Lung (tissue), 12 donors: ENCODE measurements around the gene ALCAM. TPM values are rescaled to one million over a fixed set of nuclear protein-coding genes. Genes with fewer than 3 reads are reported as not detected.

Experiments used
- ATAC-seq: fragments of 200-7000 bp; cut with Tn5 transposase; one replicate; pipeline ENCODE4 v1.9.1; 2020; ENCODE audit warnings: moderate number of reproducible peaks; ENCODE audit not compliant: insufficient read depth, low FRiP score
- DNase-seq, 3 donors: peaks; one replicate each; pipeline ENCODE4 v3.0.0-alpha.2; 2013 to 2017
- H3K27ac ChIP-seq, 2 donors: one replicate each; pipeline ENCODE4 v1.5.1; 2013; ENCODE audit warnings: mild to moderate bottlenecking in 2 of 2, moderate library complexity in 2 of 2, control low read depth in 1 of 2, inconsistent platforms in 1 of 2, low read depth in 1 of 2, low read length in 1 of 2
- H3K27me3 ChIP-seq, 3 donors: one replicate each; pipeline ENCODE4 v1.5.1; 2013; ENCODE audit warnings: low read length in 2 of 3; ENCODE audit not compliant: control insufficient read depth in 3 of 3, insufficient read depth in 3 of 3
- H3K36me3 ChIP-seq, 4 donors: one replicate each; pipeline ENCODE4 v1.5.1; 2013; ENCODE audit warnings: low read length in 4 of 4, mild to moderate bottlenecking in 1 of 4, moderate library complexity in 1 of 4; ENCODE audit not compliant: control insufficient read depth in 4 of 4, insufficient read depth in 4 of 4
- H3K4me1 ChIP-seq, 5 donors: one replicate each; pipeline ENCODE4 v1.5.1; 2013; ENCODE audit warnings: low read length in 5 of 5, mild to moderate bottlenecking in 2 of 5, moderate library complexity in 1 of 5; ENCODE audit not compliant: control insufficient read depth in 5 of 5, insufficient read depth in 5 of 5
- H3K4me3 ChIP-seq: one replicate; pipeline ENCODE4 v1.5.1; 2013; ENCODE audit warnings: mild to moderate bottlenecking, control low read depth, moderate library complexity
- H3K9ac ChIP-seq, 2 donors: one replicate each; pipeline ENCODE4 v1.5.1; 2013; ENCODE audit warnings: low read length in 2 of 2, control low read depth in 1 of 2; ENCODE audit not compliant: insufficient read depth in 1 of 2
- H3K9me3 ChIP-seq, 4 donors: one replicate each; pipeline ENCODE4 v1.5.1; 2013; ENCODE audit warnings: low read length in 3 of 4, mild to moderate bottlenecking in 1 of 4, moderate library complexity in 1 of 4; ENCODE audit not compliant: control insufficient read depth in 4 of 4, insufficient read depth in 3 of 4
- CTCF ChIP-seq: IDR thresholded peaks from 2 replicates; pipeline ENCODE4 v1.5.1; 2012; ENCODE audit warnings: mild to moderate bottlenecking; ENCODE audit errors: control extremely low read depth, extremely low read depth
- WGBS, 2 donors: extraction: QIAGEN DNeasy Blood & Tissue Kit; methylation state at CpG; one replicate each; pipeline ENCODE4 v1.1.7; 2013; 5-methylcytosine and 5-hydroxymethylcytosine counted together
- polyA plus RNA-seq, 2 donors: library from polyadenylated mRNA; stranded (reverse); fragments of 200-250 nt; gene quantifications; one replicate each; pipeline ENCODE4 v1.2.1, GENCODE V29; 2013
- total RNA-seq, 2 donors: library from RNA; depleted of rRNA in 1 of 2; stranded (reverse); fragments of >200 nt in 1 of 2; gene quantifications; one replicate each; pipeline ENCODE4 v1.2.1, GENCODE V29; 2014 to 2021
- donor health status: control.
- donor health status: control.
- donor health status: Bipolar disorder and iron deficiency.
- donor health status: healthy.
- donor health status: DM: yes; HTN: yes; CAD: no.

Gene ALCAM
- total and polyA plus RNA-seq, 4 donors: 55.9 to 252 (median 109) TPM

GRCh38 chr3:105429034-105429762 lies 62.5 kb downstream of the ALCAM start:
- Histone ChIP-seq H3K4me1 (no peaks in the 10 kb centered on the region), H3K9me3 (no peaks in the 10 kb centered on the region), H3K9ac (no peak overlapping the region), H3K27ac (no peak overlapping the region), H3K36me3 (no peaks in the 10 kb centered on the region), H3K4me3 (no peak overlapping the region), H3K27me3 (no peaks in the 10 kb centered on the region)
- DNase-seq: no peak
- no peak for TF ChIP-seq CTCF
- no peak for ATAC-seq

GRCh38 chr3:105430455-105430854 lies 63.7 kb downstream of the ALCAM start:
- TF ChIP-seq CTCF: no peak
- Histone ChIP-seq H3K9ac (no peak overlapping the region), H3K27ac (no peak overlapping the region), H3K27me3 (no peaks in the 10 kb centered on the region), H3K4me1 (no peaks in the 10 kb centered on the region), H3K4me3 (no peak overlapping the region), H3K36me3 (no peaks in the 10 kb centered on the region), H3K9me3 (no peaks in the 10 kb centered on the region)
- no peak for DNase-seq
- no peak for ATAC-seq
- WGBS, 2 donors: 42 to 77% methylated on average over 2 of the region's 2 CpGs

- DNase-seq: no peak
- no peaks in the 10 kb centered on the region for H3K27me3 ChIP-seq
- ATAC-seq: no peak
These were observed 64.5 kb downstream of the ALCAM start for GRCh38 chr3:105431200-105431599.

More at GRCh38 chr3:105431200-105431599, 64.5 kb downstream of the ALCAM start:
- Histone ChIP-seq H3K4me3 (no peak overlapping the region), H3K9me3 (no peaks in the 10 kb centered on the region), H3K4me1 (no peaks in the 10 kb centered on the region), H3K27ac (no peak overlapping the region), H3K36me3 (no peaks in the 10 kb centered on the region), H3K9ac (no peak overlapping the region)
- TF ChIP-seq CTCF: no peak
- 57 to 74% methylated on average over 2 of the region's 2 CpGs for WGBS, 2 donors
